ENCODE data around the gene SNTG2. TPM values are rescaled to one million over a fixed set of nuclear protein-coding genes. Genes with fewer than 3 reads are reported as not detected.

Gene SNTG2
- total RNA-seq, 1 experiment from 2014 or later: not detected

DNA sequence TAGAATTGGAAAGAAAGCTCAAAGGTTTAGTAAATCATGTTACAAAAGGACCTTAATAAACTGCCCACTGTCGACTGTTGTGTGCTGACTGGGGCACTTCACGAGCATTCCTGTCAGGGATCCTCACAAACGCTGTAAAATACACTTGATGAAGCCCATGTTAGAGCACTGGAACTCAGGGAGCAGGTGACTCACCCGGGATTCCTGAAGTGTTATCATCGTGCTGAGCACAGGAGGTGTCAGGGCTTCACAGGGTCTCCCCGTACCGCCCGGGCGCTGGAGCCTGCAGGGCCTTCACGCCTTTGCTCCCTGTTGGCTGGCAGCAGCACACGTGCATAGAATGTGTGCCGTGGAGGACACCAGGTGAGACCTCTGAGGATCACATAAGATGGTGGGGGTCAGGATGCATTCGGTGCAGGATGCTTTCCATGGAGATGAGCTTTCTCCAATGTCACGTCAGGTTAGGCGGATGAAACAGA is 187.3 kb downstream of the SNTG2 start:
- peak; percentile 16 for DNase-seq (ENCODE audit: low read depth)

DNA sequence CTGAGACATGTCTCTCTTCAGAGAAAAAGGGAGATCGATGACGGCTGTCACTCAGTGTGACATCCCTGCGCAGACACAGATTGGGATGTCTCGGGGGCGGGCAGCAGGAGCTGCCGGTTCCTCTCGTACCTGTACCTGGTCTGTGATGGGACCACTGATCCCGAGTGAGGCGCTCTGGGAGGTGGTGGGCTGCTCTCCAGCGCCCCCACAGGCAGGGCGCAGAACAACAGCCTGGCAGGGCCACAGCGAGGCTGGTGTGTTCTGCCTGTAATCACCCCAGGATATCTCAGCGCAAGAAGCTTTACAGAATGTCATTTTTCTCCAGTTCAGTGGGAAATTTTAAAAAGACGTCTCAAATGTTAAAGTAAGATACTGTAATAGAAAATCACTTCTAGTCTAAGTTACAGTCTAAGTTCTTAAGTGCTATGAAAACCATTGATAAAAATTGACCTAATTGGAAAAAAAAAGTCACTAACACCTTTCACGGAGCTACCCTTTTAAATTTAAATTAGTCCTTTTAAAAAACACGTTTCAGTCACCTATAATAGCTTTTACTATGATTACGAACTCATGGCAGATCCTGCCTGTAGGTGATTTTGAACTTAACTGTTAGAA is 189.8 kb downstream of the SNTG2 start:
- DNase-seq (ENCODE audit: low read depth): peak; percentile 51

GRCh38 chr2:1141079-1141478 is 190.4 kb downstream of the SNTG2 start:
- no peak for DNase-seq (ENCODE audit: low read depth)

DNA sequence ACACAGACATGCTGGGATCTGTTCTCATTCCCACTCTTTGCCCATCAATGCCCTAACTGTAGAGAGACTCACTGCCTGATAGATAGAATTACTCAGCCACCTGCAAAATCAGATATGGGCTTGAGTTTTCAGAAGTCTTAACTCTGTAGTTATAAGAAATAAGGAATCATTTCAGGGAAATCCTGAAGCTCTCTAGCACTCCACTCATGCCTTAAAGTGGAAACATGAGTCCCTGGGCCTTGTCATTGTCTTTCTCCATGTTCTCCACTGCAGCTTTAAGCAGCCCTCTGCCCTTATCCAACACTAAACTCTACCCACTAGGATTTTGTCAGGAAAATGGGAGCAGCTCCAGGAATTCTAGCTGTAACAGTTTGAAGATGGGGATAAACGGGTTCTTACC is 192.5 kb downstream of the SNTG2 start:
- DNase-seq (ENCODE audit: low read depth): no peak

DNA sequence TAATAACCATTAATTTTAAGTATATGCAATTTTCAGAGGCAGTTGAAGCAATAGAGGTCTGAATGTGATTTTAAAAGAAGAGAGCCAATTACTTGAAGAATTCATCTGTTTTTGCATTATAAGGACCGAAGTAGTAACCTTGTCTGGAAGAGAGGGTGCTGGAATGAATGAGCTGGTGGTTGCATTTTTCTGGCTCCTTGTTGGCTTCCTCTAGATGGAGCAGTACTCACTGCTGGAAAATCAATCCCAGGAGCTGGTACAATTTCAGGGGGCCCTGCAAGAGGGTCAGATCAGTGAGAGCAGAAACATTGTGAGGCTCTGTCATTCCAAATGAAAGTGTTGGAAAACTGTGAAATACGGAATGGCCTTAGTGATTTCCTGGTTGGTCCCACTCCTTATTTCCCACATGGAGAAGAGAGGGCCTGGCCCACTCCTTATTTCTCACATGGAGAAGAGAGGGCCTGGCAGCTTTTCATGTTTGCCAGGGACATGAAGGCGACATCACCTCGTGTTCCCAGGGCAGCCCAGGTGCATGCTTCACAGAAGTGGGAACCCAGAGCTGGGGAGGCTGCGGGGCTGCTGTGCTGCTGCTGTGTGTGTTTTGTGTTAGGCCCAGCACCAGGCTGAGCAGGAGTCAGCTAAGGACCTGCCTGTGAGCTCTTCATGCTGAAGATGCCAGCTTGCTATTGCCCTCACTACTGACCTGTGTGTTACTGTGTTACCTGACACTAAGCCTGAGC is 197.4 kb downstream of the SNTG2 start:
- DNase-seq (ENCODE audit: low read depth): no peak

DNA sequence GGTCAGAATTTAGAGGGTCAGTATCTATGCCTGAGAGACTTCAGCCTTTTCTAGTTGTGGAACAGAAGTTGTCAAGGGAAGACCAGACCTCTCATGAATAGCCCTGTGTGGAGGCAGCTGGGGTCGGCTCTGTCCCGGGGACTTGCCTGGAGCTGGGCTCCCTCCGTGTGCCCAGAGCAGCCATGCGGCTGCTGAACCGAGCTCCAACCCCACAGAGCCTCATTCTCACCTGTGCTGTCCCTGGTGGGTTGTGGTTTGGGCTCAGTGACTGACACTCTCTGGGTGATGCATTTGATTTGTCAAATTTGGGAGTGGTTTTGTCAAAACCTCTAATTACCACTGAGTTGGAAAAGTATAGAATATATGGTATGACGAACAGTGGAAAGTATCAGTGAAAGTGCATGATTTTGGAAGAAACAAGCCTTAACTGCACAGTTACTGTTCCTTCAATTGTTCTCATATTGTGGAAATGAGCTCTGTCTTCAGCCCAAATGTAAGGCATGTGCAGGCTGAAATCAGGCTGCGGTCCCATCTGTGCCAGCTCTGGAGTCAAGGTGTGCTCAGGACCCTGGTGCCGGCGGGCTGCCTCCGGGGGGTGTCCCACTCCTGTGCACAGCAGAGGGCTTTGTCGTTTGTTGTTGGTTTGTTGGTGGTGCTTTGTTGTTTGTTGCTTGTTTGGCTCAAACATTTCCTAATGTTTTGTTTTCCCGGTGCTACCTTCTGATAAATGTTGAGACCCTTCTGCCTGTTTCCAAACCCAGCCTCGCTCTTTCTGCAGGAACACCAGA is 200.3 kb downstream of the SNTG2 start:
- no peak for DNase-seq (ENCODE audit: low read depth)

DNA sequence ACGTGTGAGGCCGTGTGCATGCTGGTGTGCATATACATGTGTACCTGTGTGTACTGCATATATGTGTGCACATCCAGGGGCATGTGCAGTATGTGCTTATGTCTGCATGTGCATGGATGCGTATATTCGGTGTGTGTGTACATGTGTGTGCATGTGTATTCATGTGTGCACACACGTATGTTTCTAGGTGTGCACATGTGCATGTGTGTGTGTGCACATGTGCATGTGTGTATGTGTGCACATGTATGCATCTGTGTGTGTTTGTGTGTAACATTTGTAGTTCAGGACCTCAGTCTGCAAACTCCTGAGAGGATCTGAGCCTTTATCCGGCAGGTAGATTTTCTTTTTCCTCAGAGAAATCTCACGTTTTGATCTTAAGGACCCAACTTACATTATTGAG is 201.7 kb downstream of the SNTG2 start:
- no peak for DNase-seq (ENCODE audit: low read depth)

DNA sequence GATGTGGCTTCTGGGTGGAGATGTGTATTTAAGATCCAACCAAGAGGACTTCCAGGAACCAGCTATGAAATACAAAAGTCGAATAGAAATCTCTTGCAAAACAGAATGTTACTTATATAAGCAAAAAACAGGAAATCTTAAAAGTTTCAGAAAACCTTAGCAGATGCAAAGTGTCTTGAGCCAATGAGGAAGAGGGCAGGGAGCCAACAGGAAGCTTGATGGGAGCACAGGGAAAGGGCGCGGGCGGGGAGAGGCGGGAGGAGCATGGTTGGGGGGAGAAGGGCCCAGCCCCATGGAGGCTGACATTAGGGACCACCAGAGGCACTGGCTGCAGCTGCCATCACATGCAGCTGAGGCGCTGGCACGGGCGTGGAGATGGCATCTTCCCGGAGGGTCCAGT is 203.3 kb downstream of the SNTG2 start:
- no peak for DNase-seq (ENCODE audit: low read depth)

DNA sequence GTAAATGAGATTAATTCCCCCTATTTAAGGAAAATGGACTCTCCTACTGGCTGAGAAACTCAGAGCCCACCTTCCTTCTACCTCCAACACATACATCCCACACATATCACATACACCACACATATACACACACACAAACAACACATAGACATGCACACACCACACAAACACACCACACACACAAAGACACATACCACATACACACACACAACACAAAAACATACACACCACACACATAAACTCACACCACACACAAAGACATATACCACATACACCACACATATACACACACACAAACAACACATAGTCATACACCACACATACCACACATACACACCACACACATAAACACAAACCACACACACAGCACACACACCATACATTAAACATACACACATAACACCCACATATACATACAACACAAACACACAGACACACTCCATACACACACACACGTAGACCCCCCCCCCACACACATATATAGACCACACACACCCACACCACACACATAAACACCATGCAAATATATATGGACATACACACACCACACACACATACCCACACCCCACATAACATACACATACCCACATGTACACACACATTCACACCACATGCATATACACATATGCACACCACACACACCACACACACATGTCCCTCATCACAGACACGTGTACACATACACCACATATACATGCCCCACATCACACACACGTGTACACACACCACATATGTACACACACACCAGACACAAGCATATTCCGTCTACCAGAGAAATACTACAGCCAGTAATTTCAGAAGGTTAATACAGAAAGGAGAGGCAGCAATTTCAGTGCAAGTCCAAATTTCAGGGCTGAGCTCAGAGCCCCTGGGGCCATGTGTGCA is 204.3 kb downstream of the SNTG2 start:
- no peak for DNase-seq (ENCODE audit: low read depth)

DNA sequence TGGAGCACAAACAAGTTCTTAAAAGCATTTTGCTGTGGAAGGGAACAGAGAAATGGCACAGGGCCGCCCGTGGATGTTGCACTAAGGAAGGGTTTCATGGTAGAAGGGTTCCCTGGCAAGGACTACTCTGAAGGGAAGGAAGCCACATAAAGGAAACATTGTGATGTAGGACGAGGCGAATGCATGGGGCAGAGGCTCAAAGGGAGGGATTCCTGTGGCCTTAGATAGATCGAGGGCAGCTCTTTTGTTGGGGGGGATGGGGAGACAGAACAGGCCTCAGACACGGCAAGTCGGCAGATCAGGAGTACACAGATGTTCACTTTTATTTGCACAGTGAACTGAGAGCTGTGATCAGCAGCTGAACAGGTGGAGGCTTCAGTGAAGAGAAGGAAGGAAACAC is 205.4 kb downstream of the SNTG2 start:
- no peak for DNase-seq (ENCODE audit: low read depth)

DNA sequence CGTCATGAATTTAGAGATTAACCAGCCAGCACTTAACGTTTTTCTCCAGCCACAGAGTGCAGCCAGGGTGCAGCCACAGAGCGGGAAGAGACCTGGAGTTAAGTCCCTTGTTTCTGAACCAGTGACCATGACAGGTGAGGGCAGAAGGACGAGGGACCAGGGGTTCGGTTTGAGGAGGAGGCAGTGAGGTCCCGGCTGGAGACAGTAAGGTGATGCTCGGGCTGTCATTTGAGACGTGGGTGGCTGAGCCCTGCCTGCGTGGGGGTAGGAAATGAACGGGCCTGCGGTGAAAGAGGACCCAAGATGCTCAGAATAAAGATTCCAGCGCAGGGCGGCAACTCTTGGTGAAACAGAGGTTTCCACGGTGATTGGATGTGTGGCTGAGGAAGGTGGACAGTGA is 205.9 kb downstream of the SNTG2 start:
- DNase-seq (ENCODE audit: low read depth): no peak

GRCh38 chr2:1157107-1157506 is 206.5 kb downstream of the SNTG2 start:
- DNase-seq (ENCODE audit: low read depth): no peak

GRCh38 chr2:1159013-1159412 is 208.4 kb downstream of the SNTG2 start:
- DNase-seq (ENCODE audit: low read depth): no peak

GRCh38 chr2:1162246-1162645 is 211.6 kb downstream of the SNTG2 start:
- no peak for DNase-seq (ENCODE audit: low read depth)

GRCh38 chr2:1162768-1163584 is 212.3 kb downstream of the SNTG2 start:
- DNase-seq (ENCODE audit: low read depth): peak; percentile 90

DNA sequence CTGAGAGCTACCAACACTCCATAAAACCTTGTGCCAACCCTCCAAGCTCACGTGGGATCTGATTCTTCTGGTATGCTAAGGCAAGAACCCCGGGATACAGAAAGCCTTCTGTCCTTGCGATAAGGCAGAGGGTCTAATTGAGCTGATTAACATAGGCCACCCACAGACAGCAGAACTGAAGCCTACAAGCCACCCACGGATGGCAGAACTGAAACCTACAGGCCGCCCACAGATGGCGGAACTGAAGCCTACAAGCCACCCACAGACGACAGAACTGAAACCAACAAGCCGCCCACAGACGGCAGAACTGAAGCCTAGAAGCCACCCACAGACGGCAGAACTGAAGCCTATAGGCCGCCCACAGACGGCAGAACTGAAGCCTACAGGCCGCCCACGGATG is 216.3 kb downstream of the SNTG2 start:
- DNase-seq (ENCODE audit: low read depth): no peak

DNA sequence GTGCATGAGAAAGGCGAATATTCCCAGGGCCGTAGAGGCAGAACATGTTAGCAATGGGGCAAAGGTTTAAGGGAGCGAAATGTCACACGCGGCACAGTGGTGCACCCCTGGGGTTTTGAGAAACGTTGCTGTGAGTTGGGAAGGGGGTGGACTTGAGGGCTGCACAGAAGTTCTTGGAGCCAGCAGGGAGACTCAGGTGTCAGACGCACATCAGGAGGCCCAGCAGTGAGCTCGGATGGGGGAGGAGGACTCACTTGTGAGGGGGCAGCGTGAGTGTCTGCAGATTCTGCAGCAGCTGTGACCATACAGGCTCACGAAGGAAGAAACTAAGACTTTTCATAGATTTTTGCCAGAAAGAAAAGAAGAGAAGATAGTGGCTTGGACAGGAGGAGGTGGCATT is 218.2 kb downstream of the SNTG2 start:
- DNase-seq (ENCODE audit: low read depth): no peak

GRCh38 chr2:1169291-1169949 is 218.8 kb downstream of the SNTG2 start:
- no peak for DNase-seq (ENCODE audit: low read depth)

DNA sequence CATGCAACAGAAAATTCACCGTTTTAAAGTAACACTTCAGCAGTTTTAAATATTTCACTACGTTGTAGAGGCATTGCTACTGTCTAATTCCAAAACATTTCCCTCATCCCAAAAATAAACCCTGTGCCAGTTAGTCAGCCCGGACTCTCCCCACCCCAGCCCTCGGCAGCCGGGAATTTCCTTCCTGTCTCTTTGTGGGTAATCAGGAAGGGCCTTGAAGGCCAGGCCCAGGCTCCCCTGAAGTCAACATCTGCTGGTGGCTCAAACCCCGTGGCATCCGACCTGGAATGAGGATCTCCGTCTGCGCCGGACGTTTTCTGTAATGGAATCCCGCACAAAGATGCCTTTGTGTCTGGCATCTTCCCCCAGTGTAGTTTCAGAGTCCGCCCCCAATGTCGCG is 219.6 kb downstream of the SNTG2 start:
- DNase-seq (ENCODE audit: low read depth): peak; percentile 11

- DNase-seq (ENCODE audit: low read depth): no peak
These were observed 220.1 kb downstream of the SNTG2 start for GRCh38 chr2:1170711-1171110.

All from HT1080 (cell line).